SKM-1 (cell line): ENCODE measurements around the gene PITPNC1.
"Not testable (repeated sequence)": the region's sequence is repeated elsewhere in the genome, so short reads cannot be mapped to it uniquely, and the experiment has no call there.

ENCODE experiments used
- DNase-seq: peaks from one replicate; lab custom pipeline; 2025; ENCODE audit not compliant: unreplicated experiment; lab: John Stamatoyannopoulos, UW

PITPNC1 gene

GRCh38 chr17:67712375-67712774, 335.3 kb downstream of the PITPNC1 start:
- no peak for DNase-seq

- no peak for DNase-seq
Measured at GRCh38 chr17:67713169-67713568, 336.1 kb downstream of the PITPNC1 start.

- DNase-seq = no peak
Measured at GRCh38 chr17:67716405-67716798, 339.3 kb downstream of the PITPNC1 start.

- no peak for DNase-seq
Measured at GRCh38 chr17:67717192-67717623, 340.1 kb downstream of the PITPNC1 start.

GRCh38 chr17:67717624-67718324, 340.7 kb downstream of the PITPNC1 start, which contains the start of gene NOL11:
Gene NOL11, plus strand, starts transcription at chr17:67717936. Its CDS starts 12 bp downstream, at chr17:67717948.
- peak; percentile 97 for DNase-seq

GRCh38 chr17:67718325-67718941, 341.4 kb downstream of the PITPNC1 start:
- no peak for DNase-seq

- DNase-seq = no peak
Measured at GRCh38 chr17:67725373-67725791, 348.3 kb downstream of the PITPNC1 start.

GRCh38 chr17:67725807-67726206, 348.7 kb downstream of the PITPNC1 start:
- DNase-seq = no peak

- not testable (repeated sequence) for DNase-seq
Measured at GRCh38 chr17:67727152-67728039, 350.3 kb downstream of the PITPNC1 start.

- DNase-seq = no peak
Measured at GRCh38 chr17:67729903-67730302, 352.8 kb downstream of the PITPNC1 start.

GRCh38 chr17:67730731-67731130, 353.6 kb downstream of the PITPNC1 start:
- DNase-seq = no peak

GRCh38 chr17:67733449-67733848, 356.4 kb downstream of the PITPNC1 start:
- no peak for DNase-seq

- DNase-seq = no peak
Measured at GRCh38 chr17:67737145-67737544, 360.1 kb downstream of the PITPNC1 start.

- no peak for DNase-seq
Measured at GRCh38 chr17:67742025-67742424, 364.9 kb downstream of the PITPNC1 start.
